Right ventricle myocardium superior (tissue), 1 donor: ENCODE data around the gene NDE1. TPM values are rescaled to one million over a fixed set of nuclear protein-coding genes. Genes with fewer than 3 reads are reported as not detected.
"Not testable (repeated sequence)": the region's sequence is repeated elsewhere in the genome, so short reads cannot be mapped to it uniquely, and the experiment has no call there.

Source experiments
- ATAC-seq: fragments of 200-7000 bp; cut with Tn5 transposase; one replicate; pipeline ENCODE4 v1.9.1; 2020; ENCODE audit warnings: mild to moderate bottlenecking; ENCODE audit not compliant: poor library complexity
- DNase-seq: peaks from one replicate; pipeline ENCODE4 v3.0.0-alpha.2; 2020
- intact Hi-C: fragments of 100-400 bp; cut with DNase I; formaldehyde crosslinking; loops from one replicate; pipeline ENCODE4 v1.11.2; 2022
- long read RNA-seq: library from polyadenylated mRNA; unstranded; transcript quantifications from one replicate; pipeline ENCODE4 v2.0.0, GENCODE V29; 2021
- total RNA-seq: library from RNA; stranded (reverse); fragmentation: NEBNext Ultra II Directional; extraction: Animal tissue kit (Norgen Biotek cat#: 25700); gene quantifications from one replicate; pipeline ENCODE4 v1.2.1, GENCODE V29; 2021
- donor health status: DM: no; HTN: yes; CAD: no; lungs with severe emphysema.

NDE1 gene, protein sequence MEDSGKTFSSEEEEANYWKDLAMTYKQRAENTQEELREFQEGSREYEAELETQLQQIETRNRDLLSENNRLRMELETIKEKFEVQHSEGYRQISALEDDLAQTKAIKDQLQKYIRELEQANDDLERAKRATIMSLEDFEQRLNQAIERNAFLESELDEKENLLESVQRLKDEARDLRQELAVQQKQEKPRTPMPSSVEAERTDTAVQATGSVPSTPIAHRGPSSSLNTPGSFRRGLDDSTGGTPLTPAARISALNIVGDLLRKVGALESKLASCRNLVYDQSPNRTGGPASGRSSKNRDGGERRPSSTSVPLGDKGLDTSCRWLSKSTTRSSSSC
- 12.6 TPM for total RNA-seq
- long read RNA-seq, partial matches to known transcripts = 4 of 16 reads
- long read RNA-seq, other reads (novel, unspliced or antisense) = 9 of 16 reads

DNA sequence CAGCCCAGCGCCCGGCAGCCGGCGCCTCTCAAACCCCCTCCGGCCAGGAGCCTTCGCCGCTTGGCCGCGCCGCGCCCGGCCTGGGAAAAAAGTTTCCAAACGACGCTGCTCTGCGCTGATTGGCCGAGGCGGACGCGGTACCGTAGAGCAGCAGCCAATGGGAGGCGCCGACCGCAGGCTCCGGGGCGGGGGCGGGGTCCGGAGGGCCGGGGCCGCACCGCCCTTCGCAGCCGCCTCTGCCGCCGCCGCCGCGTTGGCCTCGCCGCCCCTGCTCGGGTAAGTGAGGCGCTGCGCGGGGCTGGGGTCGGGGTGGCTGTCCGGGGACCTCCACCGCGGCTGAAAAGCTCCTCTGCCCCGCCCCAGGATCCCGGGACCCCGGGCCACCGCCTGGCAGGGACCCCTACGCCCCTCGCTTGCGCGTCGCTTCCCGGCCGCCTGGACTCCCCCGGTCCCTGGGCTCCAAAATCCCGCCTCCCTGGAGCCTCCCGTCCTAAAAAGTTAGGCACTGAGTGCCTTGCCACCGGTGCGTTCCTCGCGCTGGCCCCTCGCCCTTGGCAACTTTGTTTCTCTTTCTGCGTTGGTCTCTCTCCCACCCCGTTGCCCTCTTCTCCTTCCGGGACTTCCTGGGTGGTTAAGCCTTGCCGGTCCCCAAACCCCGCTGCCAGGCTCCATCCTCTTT, at the start of gene NDE1:
Gene NDE1 (plus strand): TSS at position 227 of the 679 bp plus-strand sequence. CDS start 14,534 bp downstream, outside the sequence.
- intact Hi-C loops = no loop called here
- DNase-seq (peak; percentile 96), ATAC-seq (peak; percentile 100)

DNA sequence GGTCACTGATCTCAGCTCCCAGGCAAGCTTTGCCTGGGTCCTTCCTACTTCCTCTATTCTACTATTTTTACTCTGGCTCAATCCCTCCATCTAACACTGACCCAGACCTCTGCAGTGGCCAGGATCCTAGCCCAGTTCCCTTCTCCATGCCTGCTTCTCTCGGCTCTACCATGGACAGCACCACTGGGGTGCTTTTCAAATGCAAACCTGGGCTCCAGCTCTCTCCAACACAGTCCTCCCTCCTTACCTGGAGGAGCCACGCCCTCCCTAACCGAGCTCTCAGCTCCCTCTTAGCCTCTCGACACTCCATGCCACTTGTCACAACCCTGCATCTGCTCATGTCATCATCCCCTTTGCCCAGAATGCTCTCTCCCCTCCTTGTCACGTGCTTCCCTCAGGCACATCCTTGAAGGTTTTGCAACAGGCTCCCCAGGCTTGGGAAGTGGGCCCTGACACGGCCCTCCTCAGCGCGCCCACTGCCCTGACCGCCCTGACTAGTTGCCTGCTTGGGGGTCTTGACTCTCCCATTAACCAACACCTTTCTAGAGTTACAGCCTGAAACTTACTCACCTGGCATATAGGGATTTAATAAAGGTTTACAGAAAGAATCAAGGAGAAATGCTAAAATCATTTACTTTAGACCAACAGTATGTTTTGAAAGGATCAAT, 48.7 kb upstream of the NDE1 start:
- DNase-seq = no peak
- ATAC-seq = no peak
- intact Hi-C loops = loop anchor here (10.0 kb wide), 1 partner anchor 177 kb away; no protein-coding TSS in a partner anchor

DNA sequence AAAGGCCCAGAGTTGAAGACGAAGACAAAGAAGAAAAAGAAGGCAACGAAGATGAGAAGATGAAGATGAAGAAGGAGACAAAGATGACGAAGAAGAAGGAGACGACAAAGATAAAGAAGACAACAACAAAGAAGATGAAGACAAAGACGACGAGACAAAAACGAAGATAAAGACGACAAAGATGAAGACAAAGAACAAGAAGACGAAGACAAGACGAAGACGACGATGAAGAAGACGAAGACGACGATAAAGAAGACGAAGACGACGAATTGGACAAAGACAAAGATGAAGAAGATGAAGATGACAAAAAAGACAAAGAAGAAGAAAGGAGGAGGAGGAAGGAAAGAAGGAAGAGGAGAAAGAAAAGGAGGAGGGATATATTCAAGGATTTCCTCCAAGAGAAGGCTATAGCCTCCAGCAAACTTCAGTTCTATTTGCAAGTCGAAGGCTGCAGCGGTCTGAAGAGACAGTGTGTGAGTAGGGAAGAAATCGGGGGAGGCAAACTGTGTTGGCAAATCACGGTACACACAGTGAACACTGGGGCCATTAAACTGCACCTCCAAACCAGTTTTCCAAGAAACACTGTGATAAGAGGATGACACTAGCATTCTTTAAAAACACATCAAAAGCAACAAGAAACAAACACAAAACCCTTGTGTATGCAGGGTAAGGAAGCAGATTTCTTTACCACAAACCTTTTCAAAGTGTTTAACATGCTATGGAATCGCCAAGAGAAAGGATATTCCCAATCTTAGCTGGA, 47.6 kb upstream of the NDE1 start:
- intact Hi-C loops = loop anchor here (10.0 kb wide), 1 partner anchor 178 kb away; no protein-coding TSS in a partner anchor
- ATAC-seq (no peak), DNase-seq (no peak)

DNA sequence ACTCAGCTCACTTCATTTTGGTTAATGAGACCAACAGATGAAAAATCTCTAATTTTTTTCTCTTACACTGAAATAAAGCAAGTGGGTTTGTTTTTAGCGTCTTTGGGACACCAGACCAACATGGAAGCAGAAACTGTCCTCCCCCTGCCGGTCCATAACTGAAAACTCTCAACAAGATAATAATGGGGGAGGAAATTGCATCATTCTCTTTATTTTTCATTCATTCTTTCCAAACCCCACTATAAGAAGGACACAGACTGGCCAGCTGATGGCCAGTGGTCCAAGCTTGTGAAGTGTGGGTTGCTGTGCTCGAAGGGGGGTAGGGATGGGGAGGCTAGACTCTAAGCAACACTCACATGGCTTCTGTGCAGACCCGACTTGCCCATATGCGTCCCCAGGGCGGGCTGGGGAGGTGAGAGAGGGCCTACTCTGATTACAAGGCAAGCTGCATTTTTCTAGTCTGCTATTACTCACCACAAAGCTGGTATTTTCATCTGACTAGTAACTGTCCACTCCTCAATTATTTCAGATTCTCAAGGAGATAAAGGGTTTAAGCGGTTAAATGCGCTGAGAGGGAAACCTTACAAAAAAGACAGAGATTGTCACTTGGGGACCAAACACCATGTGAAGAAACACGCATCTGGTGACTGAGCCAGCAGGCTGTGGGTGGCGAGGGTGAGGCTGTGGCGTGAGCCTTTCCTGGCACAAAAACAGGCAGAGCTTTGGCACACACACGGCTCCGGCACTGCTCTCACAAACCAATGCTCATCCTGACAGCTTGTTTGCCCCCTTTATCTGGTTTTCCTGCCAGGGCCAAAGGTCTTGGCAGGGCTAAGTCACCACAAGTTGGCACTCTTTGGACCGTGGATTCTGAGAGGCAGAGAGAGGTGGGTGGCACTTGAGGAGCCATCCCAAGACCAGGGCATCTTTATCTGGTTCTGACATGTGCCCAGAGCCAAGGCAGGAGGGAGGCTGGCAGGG, 45.3 kb upstream of the NDE1 start:
- DNase-seq (no peak), ATAC-seq (no peak)
- intact Hi-C loops = loop anchor here (10.0 kb wide), 1 partner anchor 180 kb away; no protein-coding TSS in a partner anchor

DNA sequence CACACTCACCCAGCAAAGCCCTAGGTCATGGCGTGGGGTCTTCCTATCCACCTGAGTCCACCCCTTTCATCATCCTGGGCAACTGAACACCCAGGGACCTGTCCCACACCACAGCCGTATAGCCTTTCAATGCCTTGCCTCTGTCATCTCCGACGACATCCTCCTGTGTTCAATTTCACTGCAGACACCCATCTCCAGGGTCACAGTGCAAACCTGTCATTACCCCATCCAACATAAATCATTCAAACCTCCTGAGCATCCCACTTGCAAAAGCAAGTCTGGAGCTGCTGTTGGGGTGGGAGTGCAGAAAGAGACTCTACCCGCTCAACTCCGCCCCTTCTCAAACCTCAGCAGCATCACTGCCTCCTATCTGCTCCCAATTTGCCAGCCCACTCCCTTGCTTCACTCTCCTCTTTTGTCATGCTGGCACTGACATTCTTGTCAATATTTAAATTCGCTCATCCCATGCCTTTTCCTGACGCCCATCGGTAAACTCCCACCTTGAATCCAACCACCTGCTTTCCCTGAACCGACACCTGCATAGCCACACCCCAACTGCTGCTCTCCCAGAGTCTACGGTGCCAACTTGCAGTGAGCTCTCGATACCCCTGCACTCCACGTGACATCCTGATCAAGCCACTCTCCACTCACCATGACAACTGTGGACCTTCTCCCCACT, 44.1 kb upstream of the NDE1 start:
- intact Hi-C loops = loop anchor here (10.0 kb wide), 1 partner anchor 181 kb away; no protein-coding TSS in a partner anchor
- ATAC-seq = no peak
- DNase-seq = no peak

DNA sequence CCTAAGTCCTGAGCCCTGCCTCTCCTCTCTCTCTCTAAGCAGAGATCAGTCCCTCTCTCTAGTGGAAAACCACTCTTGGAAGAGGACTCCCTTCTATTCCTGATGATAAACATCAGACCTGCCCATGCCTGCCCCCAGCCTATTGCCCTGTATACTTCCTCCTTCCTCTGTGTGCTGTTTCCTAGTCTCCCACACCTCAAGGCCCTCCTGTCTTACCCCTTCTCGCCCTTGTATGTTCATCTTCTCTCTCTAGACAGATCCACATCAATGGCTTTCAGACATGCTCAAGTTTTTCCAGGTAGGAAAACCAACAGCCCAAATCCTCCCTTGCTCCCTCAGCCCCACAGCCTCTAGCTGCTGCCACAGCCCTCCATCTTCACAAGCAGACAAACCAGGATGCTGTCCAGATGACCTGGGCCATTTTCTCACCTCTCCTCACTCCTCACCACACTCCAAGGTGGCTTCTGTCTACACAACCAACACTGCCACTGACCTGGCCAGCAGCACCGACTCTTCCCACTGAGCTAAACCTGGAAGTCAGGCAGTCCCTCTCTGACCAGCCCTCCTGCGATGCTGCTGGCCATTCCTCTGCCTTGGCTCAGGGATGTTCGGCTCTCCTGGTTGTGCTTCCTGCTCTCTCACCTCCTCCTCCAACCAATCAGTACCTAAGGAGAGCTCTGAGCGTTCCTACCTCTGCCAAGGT, 43.4 kb upstream of the NDE1 start:
- ATAC-seq (no peak), DNase-seq (no peak)
- intact Hi-C loops = loop anchor here (10.0 kb wide), 1 partner anchor 182 kb away; no protein-coding TSS in a partner anchor

DNA sequence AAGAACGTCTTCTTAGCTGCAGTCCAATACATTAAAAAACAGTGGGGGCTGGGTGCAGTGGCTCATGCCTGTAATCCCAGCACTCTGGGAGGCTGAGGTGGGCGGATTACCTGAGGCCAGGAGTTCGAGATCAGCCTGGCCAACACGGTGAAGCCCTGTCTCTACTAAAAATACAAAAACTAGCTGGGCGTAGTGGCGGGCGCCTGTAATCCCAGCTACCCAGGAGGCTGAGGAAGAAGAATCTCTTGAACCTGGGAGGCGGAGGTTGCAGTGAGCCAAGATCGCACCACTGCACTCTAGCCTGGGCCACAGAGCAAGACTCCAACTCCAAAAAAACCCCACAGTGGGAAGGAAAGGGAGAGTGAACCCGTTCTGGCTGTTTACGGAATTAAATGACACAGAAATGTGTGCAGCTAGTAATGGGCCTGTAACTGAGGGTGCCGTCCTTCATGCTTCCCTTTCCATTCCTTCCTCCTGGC, 42.8 kb upstream of the NDE1 start:
- not testable (repeated sequence) for ATAC-seq, DNase-seq
- intact Hi-C loops = loop anchor here (10.0 kb wide), 1 partner anchor 182 kb away; no protein-coding TSS in a partner anchor

DNA sequence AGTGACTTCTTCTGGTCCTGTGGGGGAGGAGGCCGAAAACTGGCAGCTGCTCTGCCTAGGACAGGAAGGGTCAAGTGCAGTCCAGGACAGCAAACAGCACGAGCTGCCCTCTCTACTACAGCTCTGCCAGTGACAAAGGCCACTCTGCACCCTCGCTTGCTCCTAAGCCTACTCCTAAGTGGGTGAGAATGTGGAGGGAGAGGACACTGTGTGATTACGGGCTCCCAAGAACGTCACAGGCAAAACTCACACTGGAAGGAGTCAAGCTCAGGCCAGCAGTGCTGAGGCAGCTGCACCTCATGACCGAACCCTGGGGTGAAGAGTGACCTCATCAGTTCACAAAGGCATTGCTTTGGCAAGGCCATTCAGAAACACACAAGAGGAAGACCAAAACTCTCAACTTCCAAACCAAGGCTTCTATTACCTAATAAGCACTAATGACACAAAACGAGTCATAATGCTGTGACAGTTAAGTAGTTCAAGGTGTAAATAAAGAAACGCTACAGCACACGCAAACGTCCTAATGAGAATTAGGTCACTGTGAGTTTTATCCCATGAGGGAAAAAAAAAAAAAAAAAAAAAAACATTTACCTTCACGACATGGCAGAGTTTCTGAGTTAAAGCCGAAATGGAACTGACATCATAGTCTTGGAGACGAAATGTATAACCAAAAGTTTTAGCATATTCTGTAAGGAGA, 42.2 kb upstream of the NDE1 start:
- peak; percentile 78 for DNase-seq
- intact Hi-C loops = loop anchor here (10.0 kb wide), 1 partner anchor 183 kb away; no protein-coding TSS in a partner anchor
- ATAC-seq = peak; percentile 93

DNA sequence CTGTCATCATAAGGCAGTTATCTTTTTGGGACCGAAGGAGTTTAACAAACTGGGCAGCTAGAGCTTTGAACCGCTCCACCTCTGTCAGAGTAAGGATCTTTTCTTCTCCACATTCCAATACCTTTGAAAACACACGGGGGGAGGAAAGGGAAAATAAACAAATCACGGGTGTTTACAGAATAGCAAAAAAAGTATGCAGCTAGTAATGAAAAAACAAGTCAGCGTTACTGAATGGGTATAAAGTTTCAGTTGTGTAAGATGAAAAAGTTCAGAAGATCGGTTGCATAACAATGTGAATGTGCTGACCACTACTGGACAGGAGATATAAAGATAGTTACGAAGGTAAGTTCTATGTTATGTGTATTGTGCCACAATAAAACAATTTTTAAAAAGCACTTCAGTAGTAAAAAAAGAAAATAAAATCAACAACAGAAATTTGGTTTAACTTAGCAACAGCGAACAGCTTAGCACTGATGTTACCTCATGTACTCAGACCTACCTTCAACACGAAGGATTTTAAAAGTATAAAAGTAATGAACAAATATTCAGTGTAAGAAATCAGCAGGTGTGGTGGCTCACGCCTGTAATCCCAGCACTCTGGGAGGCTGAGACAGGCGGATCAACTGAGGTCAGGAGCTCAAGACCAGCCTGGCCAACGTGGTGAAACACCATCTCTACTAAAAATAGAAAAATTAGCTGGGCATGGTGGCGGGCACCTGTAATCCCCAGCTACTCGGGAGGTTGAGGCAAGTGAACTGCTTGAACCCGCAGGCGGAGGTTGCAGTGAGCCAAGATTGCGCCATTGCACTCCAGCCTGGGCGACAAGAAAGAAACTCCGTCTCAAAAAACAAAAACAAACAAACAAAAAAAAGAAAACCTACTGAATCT, 41.4 kb upstream of the NDE1 start:
- ATAC-seq (no peak), DNase-seq (no peak)
- intact Hi-C loops = loop anchor here (10.0 kb wide), 1 partner anchor 184 kb away; no protein-coding TSS in a partner anchor

DNA sequence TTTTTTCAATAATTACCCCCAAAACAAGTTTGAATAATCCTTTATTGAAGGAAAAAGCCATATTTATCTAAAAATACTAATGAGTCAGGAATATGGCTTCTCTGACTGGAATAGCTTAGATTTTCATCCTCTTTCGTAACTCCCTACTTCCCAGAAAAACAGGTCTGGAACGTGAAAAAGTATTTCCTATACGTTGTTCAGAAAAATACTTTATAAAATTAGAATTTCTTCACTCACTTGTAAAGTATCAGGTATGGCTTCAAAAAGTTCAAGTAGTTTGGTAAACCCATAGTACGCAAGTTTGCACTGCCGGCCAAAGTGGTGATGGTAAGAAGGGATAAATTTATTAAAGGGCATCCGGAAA, 40.8 kb upstream of the NDE1 start:
- DNase-seq (no peak), ATAC-seq (no peak)
- intact Hi-C loops = loop anchor here (10.0 kb wide), 1 partner anchor 184 kb away; no protein-coding TSS in a partner anchor

DNA sequence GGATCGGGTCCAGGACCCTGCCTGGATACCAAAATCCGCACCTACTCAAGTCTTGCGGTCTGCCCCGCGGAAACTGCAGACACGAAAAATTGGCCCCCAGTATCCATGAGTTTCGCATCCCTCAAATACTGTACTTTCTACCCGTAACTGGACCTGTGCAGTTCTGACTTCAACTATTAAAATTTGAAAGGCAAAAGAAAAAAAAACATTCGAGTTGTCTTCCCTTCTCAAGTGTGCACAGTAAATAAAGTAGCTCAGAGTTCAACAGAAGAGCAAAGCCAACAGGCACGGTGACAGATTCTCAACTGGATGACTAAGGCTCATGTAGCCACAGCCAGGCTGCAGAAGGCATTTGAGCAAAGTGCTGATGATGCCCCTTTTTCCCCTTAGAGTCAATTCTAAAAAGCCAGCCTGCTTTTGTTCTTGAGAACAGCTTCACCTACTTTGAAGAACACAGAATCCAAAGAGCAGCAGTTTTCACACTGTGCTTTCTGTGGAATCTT, 39.6 kb upstream of the NDE1 start:
- intact Hi-C loops = no loop called here
- ATAC-seq (no peak), DNase-seq (no peak)

DNA sequence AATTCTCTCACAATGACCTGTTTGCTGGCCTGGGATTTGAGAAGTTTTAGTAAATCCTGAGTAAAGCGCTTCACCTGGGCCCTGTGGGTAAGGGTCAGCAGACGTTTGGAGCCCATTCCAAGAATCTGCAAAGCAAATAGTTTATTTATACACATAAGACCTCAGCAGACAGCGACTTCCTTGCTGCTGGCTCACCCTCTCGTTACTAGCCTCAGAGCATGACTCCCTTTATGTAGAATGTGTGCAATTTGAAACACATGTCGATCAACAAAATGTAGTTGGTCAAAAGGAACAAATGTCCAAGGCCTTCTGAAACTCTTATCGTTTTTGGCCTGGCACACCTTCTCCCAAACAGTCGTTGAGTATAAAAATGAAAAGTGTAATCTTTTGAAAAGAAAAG, 38.4 kb upstream of the NDE1 start:
- intact Hi-C loops = no loop called here
- DNase-seq (no peak), ATAC-seq (no peak)

DNA sequence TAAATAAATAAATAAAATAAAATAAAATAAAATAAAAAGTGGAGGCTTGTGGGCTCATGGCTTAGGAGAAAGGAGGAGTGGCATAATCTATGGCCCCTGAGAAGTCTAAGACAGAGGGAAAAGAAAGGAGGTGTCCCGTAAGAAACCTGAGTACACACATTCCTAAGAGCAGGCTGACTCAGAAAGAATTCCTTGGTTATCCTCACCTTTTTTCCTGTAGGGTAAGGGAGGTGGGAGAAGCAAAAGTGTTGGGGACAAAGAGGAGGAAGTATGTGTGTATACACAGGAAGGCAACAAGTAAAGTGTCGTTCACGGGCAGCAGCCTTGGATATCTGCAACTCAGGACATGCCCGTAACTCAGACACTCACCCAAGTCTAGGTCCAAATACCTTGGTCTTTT, 36.4 kb upstream of the NDE1 start:
- ATAC-seq = no peak
- no peak for DNase-seq

DNA sequence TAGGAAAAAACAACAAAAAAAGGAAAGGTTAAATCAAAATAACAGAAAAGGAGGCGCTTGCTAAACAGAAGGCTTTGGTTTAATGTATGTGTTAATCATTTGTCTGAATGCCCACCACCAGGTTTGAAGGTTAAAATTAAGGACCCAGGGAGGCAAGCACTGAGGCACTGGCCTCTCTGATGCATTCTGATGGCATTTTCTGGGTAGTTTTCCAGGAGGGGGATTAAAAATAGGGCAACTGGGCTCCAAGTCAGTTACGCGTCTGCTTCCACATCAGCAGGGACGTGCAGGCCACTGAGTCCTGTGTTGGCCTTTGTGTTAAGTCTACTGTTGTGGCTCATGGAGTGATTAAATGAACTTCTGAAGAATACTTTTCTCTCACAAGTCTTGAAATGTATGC, 34.0 kb upstream of the NDE1 start:
- ATAC-seq (no peak), DNase-seq (no peak)
- intact Hi-C loops = no loop called here

More for the DNA sequence above, 36.4 kb upstream of the NDE1 start:
- intact Hi-C loops = no loop called here
